GM18508 (cell line): Measurements from ENCODE around the gene LAP3.
"Not testable (repeated sequence)": the region's sequence is repeated elsewhere in the genome, so short reads cannot be mapped to it uniquely, and the experiment has no call there.

Experiments
- ATAC-seq: cut with Tn5 transposase; IDR thresholded peaks from one replicate; pipeline ENCODE4 v1.9.1; 2021; ENCODE audit warnings: moderate number of reproducible peaks; ENCODE audit not compliant: insufficient read depth, unreplicated experiment

LAP3 gene

DNA sequence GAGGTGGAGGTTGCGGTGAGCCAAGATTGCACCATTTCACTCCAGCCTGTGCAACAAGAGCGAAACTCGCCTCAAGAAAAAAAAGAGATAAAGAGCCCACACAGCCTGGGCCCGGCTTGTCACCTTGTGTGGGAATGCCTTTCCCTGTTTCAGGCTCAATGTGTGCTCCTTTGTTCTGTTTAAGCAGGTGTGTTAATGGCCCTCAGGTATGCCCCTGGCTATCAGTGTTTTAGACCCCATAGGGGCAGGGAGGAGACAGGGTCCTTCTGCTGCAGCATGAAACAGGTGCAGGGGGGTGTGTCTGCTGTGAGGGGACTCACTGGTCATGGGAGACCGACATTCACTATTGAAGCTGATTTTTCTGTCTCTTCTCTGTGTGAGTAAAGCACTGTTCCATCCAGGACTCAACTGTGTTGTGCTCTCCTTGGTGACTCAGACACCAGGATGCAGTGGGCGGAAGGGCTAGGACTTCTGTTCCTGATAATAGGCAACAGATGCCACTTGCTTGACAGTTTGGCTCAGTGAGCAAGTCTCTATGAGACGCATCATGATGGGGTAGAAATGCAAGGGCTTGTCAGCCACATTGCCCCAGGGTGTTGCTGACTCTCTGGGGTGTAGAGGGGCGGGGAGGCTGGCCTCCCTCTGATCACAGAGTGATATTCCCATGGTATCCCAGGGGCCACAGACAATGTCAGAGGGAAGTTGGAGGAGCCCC lies 15.6 kb upstream of the LAP3 start:
- ATAC-seq, result no peak

GRCh38 chr4:17562157-17562556 lies 14.8 kb upstream of the LAP3 start:
- no peak for ATAC-seq

DNA sequence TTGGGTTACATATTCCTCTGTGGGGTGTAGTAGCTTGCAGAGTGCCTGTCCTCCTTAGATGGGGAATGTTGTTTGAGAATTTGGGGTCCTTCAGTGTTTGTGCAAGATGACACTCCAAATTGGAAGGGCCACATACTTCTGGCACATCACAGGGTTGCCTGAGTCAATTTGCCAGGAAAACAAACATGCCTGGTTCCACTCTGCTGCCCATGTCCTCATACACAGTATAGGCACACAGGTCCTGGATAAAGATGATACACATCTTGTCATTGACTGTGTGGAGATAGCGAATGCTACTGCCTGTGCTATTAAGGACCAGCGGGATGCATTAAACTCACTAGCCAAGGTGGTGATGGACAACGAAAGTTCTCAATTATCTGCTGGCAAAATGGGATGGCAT lies 11.2 kb upstream of the LAP3 start:
- no peak for ATAC-seq

DNA sequence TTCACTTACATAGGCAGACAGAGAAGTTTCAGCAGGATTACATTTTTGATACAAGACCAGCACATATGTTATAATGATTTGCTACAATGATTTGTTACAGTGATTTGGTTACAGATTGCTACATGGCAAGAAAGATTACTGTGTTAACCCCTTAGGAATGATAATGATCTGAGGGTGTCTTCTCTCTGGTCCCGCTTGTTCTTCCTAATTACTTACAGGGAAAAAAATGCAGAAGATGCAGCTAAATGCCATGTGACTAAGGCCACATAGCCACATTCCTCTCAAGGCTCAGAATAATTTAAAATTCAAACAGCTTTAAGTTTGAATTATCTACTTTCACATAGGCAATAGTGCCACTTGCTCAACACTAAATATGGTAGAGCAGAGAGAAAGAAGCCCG lies 9.7 kb upstream of the LAP3 start:
- ATAC-seq, result no peak

- ATAC-seq, result no peak
Observed at GRCh38 chr4:17574206-17574605, 2.8 kb upstream of the LAP3 start.

DNA sequence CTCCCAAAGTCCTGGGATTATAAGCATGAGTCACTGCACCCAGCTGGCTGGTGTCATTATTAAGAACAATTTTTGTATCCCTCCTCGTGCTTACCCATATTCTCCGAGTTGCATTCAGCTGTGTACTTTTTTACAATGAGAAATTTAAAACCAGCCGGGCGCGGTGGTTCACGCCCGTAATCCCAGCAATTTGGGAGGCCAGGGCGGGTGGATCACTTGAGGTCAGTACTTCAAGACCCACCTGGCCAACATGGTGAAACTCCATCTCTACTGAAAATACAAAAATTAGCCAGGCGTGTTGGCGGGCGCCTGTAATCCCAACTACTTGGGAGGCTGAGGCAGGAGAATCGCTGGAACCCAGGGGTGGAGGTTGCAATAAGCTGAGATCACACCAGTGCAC lies 1.8 kb upstream of the LAP3 start:
- not testable (repeated sequence) for ATAC-seq

- ATAC-seq, result peak; percentile 6
Observed at GRCh38 chr4:17577665-17578481, 875 bp downstream of the LAP3 start.

DNA sequence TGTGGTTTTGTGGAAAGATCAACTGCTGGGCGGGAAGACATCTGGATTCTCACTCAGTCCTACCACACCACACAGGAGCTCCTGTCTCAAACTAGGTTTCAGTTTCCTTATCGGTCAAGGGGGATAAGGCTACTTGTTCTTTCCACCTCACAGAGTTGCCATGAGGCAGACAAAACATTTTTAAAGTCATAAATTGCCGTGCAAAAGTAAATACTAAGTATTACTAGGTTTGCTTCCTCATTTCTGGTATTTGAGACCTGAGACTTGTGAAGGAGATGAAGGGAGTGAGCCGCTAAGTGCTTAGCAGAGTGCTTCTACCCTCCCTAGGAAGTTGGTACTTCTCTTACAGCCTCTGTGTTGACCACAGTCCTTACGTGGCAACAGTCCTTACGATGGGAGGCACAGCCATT lies 1.5 kb downstream of the LAP3 start:
- ATAC-seq, result peak; percentile 35

DNA sequence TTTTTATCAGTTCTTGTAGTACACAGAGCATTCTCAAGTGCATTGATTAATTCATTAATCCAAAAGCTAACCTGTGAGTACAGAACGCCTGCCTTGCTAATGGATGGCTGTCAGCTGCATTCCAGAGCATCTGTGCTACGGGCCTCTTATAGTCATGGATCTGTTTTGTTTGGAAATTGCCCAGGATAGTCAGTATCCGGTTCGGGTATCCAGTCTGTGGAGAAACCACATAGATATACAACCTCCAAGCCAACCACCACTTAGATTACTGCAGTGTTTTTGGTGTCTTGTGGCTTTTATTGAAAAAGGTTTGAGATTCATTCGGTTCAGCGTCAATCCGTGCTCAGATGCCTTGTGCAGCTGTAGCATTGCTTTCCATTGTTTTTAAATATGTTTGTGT lies 4.0 kb downstream of the LAP3 start:
- no peak for ATAC-seq

GRCh38 chr4:17583276-17583675 lies 6.3 kb downstream of the LAP3 start:
- no peak for ATAC-seq

- ATAC-seq, result no peak
Observed at GRCh38 chr4:17583941-17584340, 6.9 kb downstream of the LAP3 start.

DNA sequence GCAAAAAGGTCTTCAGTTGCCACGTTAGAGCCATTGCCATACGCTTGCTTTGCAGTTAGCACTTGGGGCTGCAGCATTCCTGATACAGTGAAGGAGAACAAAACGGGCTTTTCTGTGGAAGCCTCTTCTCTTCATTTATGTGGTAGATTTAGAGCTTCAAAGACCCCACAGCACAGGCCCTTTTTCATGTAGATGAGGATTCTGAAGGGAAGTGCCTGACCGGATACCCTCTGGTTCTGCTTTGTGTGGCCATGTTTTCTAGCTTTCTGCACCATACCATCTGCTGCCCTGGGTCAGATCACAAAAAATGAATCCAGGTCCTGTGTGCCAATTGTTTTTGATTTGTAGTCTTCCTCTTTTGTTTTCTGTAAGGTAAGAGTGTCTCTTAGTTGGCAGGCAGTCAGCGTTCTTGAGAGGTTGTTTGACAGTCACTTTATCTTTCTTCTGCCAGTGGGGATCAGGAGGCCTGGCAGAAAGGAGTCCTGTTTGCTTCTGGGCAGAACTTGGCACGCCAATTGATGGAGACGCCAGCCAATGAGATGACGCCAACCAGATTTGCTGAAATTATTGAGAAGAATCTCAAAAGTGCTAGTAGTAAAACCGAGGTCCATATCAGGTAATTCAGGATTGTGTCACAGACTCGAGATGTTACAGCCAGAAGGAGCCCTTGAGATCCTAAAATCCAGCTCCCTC lies 7.7 kb downstream of the LAP3 start:
- no peak for ATAC-seq

DNA sequence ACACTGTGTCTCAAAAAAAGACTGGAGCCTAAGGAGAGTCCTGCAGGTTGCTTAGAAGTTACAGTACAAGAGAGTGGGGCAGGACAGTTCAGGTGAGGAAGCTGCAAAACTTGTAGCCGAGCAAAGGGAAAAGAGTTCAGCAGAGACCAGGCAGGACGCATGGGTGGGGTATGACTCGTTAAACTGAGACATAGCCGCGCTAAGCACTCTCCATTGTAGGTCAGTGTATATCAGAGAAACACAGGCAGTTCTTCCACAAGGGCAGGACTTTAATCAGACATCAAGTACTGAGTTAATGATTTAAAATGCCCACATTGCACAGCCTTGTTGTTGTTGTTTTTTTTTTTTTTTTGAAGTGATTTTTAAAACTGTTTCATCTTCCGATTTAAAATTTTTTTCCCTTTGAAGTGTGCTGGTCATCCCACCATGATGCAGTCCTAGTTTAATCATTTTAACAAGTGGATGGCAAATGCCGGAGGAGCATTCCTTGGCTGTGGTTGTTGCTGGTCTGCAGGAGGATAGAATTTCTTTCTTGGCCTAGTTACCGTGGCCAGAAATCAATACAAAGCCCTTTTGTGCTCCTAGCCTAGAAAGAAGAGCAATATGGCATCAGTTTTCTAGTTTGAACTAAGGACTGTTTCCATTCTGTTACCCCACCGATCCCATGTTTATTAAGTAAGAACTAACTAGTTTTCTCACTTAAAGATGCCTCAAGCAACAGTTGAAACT lies 10.3 kb downstream of the LAP3 start:
- ATAC-seq, result no peak

GRCh38 chr4:17589355-17589754 lies 12.4 kb downstream of the LAP3 start:
- no peak for ATAC-seq

DNA sequence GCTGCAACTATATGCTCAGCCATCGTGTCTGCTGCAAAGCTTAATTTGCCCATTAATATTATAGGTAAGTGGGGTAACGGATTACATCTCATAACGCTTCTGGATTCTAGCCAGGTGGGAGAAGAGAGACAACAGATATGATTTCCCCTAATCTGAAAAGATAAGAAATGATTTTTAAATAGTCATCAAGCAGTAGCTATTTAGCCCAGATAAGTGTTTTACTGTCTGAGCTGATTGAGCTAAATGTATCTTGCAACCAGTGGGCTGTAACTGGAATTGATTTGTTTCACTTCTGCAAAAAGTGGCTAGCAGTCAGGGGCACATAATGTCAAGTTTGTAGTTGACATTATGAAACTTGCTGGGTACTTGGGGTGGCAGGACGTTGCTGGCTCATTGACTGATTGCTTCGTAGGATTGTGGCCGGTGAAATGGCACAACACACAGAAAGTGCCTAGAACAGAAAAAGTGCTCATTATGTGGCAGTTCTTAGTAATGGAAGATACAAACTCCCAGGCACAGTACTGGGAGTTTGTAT lies 18.5 kb downstream of the LAP3 start:
- peak; percentile 95 for ATAC-seq

DNA sequence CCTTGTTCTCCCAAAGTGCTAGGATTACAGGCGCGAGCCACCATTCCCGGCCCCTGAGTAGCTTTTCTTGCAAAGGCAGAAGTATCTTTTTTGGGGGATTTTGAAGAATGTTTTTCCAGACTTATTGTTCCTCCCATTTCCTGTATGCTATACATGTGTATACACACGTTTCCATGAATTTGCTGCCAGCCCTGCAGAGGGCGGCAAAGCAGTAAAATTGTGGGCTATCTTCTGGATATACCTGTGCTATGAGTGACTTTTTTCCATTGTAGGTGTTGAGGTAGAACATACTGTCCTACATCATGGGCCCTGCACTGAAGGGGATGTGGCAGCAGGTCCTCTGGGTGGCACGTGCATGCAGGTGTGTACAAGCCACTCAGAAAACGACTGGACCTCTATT lies 20.5 kb downstream of the LAP3 start:
- ATAC-seq, result no peak

DNA sequence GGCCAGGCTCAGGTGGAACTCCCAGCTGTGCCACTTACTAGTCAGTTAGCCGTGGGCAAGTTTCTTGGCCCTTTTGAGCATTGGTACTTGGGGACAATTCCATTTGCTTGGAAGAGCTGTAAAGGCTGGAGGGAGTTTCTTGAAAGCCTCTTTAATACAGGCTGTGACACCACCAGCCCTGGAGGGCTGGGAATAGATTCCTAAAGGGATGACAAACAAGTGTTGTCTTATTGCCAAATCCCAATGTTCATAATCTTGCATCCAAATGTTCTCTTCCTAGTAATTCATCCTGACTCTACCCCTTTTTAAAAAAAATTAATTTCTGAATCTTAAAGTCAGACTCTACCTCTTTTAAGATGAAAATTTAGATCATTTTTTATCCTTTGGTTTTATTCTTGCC lies 22.8 kb downstream of the LAP3 start:
- no peak for ATAC-seq

- ATAC-seq, result no peak
Observed at GRCh38 chr4:17605236-17605635, 28.2 kb downstream of the LAP3 start.

- ATAC-seq, result peak; percentile 35
Observed at GRCh38 chr4:17613761-17614415, 36.9 kb downstream of the LAP3 start.
